ENCODE results near the gene UBAP2. TPM values are rescaled to one million over a fixed set of nuclear protein-coding genes. Genes with fewer than 3 reads are reported as not detected.

Gene UBAP2
- total RNA-seq, 1 experiment from 2014 or later, result 33.4 TPM

DNA sequence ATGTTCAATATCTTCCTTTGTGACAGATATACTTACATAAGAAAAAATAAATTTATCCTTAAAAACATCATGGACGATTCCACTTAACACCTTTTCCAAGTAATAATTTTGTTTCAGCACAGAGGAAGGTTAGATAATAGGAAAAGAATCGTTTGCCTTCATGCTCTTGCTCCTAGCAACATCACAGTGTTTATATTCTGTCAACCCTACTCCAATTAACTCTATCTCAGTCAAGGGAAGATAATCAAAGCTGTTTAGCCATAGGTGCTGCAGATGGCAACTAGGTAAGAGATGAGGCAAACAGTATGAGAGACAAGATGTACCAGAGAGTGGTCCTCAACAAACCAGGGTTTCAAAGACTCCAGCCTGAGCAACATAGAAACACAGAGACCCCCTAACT lies 55.6 kb downstream of the UBAP2 start:
- no TSS peak for BruUV-seq (replicated peaks)
- no peak for DNase-seq (ENCODE audit: unreplicated experiment)
- Mint-ChIP-seq H3K27me3 (ENCODE audit: insufficient read depth, unreplicated experiment) (no peaks in the 10 kb centered on the region), H3K36me3 (ENCODE audit: insufficient read depth, unreplicated experiment) (peaks cover 71% of the 10 kb centered on the region), H3K4me1 (ENCODE audit: insufficient read depth, unreplicated experiment) (peaks cover 8% of the 10 kb centered on the region), H3K9me3 (ENCODE audit: unreplicated experiment) (no peaks in the 10 kb centered on the region), H3K4me3 (ENCODE audit: unreplicated experiment) (no peak overlapping the region), H3K27ac (ENCODE audit: low read depth, unreplicated experiment) (no peak overlapping the region)
- intact Hi-C loops (cut with micrococcal nuclease), result no loop called here
- ChIA-PET POLR2A (no interaction called here), CTCF (interaction anchor here (0.6 to 2.7 kb wide), 3 partner anchors 11 to 76 kb away, joined by 3 to 8 read pairs (median 6); no protein-coding TSS in a partner anchor)
- TF ChIP-seq, protein P1, sequence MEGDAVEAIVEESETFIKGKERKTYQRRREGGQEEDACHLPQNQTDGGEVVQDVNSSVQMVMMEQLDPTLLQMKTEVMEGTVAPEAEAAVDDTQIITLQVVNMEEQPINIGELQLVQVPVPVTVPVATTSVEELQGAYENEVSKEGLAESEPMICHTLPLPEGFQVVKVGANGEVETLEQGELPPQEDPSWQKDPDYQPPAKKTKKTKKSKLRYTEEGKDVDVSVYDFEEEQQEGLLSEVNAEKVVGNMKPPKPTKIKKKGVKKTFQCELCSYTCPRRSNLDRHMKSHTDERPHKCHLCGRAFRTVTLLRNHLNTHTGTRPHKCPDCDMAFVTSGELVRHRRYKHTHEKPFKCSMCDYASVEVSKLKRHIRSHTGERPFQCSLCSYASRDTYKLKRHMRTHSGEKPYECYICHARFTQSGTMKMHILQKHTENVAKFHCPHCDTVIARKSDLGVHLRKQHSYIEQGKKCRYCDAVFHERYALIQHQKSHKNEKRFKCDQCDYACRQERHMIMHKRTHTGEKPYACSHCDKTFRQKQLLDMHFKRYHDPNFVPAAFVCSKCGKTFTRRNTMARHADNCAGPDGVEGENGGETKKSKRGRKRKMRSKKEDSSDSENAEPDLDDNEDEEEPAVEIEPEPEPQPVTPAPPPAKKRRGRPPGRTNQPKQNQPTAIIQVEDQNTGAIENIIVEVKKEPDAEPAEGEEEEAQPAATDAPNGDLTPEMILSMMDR (IDR thresholded peaks at IDR 0.05; ENCODE audit: unreplicated experiment), result no peak

- peaks cover 8% of the 10 kb centered on the region for H3K4me1 Mint-ChIP-seq (ENCODE audit: insufficient read depth, unreplicated experiment)
- intact Hi-C loops (cut with micrococcal nuclease), result no loop called here
- no peak overlapping the region for H3K27ac Mint-ChIP-seq (ENCODE audit: low read depth, unreplicated experiment)
- H3K4me3 Mint-ChIP-seq (ENCODE audit: unreplicated experiment), result no peak overlapping the region
- peaks cover 68% of the 10 kb centered on the region for H3K36me3 Mint-ChIP-seq (ENCODE audit: insufficient read depth, unreplicated experiment)
- ChIA-PET CTCF (interaction anchor here (0.6 to 2.7 kb wide), 6 partner anchors 10 to 360 kb away, joined by 3 to 9 read pairs (median 6); no protein-coding TSS in a partner anchor), POLR2A (no interaction called here)
- no peaks in the 10 kb centered on the region for H3K9me3 Mint-ChIP-seq (ENCODE audit: unreplicated experiment)
- TF ChIP-seq, protein P1 (IDR thresholded peaks at IDR 0.05; ENCODE audit: unreplicated experiment), result no peak
- H3K27me3 Mint-ChIP-seq (ENCODE audit: insufficient read depth, unreplicated experiment), result no peaks in the 10 kb centered on the region
- no peak for DNase-seq (ENCODE audit: unreplicated experiment)
- BruUV-seq (replicated peaks), result no TSS peak
These were observed 56.1 kb downstream of the UBAP2 start for GRCh38 chr9:33992632-33993031.

GRCh38 chr9:33988219-33988890 lies 60.3 kb downstream of the UBAP2 start:
- Mint-ChIP-seq H3K27me3 (ENCODE audit: insufficient read depth, unreplicated experiment) (no peaks in the 10 kb centered on the region), H3K27ac (ENCODE audit: low read depth, unreplicated experiment) (no peak overlapping the region), H3K4me3 (ENCODE audit: unreplicated experiment) (no peak overlapping the region), H3K9me3 (ENCODE audit: unreplicated experiment) (no peaks in the 10 kb centered on the region), H3K36me3 (ENCODE audit: insufficient read depth, unreplicated experiment) (peaks cover 67% of the 10 kb centered on the region), H3K4me1 (ENCODE audit: insufficient read depth, unreplicated experiment) (peaks cover 8% of the 10 kb centered on the region)
- ChIA-PET POLR2A (interaction anchor here (0.8 kb wide), 1 partner anchor 20 kb away, joined by 3 read pairs; no protein-coding TSS in a partner anchor), CTCF (interaction anchor here (0.6 to 1.3 kb wide), 3 partner anchors 86 to 529 kb away, joined by 3 to 5 read pairs (median 4); no protein-coding TSS in a partner anchor)
- TF ChIP-seq, protein P1 (IDR thresholded peaks at IDR 0.05; ENCODE audit: unreplicated experiment), result no peak
- peak; percentile 68 for DNase-seq (ENCODE audit: unreplicated experiment)
- no TSS peak for BruUV-seq (replicated peaks)
- intact Hi-C loops (cut with micrococcal nuclease), result no loop called here

DNA sequence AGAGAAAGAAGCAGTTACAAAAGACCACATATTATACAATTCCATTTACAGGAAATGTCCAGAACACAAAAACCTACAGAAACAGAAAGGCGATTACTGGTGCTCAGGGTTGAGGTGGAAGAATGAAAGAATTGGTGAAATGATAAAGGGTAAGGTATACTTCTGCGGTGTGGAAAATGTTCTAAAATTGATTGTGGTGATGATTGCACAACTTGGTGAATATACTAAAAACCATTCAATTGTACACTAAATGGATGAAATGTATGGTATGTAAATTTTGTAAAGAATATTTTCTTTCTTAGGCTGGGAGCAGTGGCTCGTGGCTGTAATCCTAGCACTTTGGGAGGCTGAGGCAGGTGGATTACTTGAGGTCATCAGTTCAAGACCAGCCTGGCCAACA lies 72.3 kb downstream of the UBAP2 start:
- no peak for DNase-seq (ENCODE audit: unreplicated experiment)
- TF ChIP-seq, protein P1 (IDR thresholded peaks at IDR 0.05; ENCODE audit: unreplicated experiment), result no peak
- peaks cover 63% of the 10 kb centered on the region for H3K36me3 Mint-ChIP-seq (ENCODE audit: insufficient read depth, unreplicated experiment)
- H3K9me3 Mint-ChIP-seq (ENCODE audit: unreplicated experiment), result no peaks in the 10 kb centered on the region
- H3K4me3 Mint-ChIP-seq (ENCODE audit: unreplicated experiment), result no peak overlapping the region
- no peaks in the 10 kb centered on the region for H3K27me3 Mint-ChIP-seq (ENCODE audit: insufficient read depth, unreplicated experiment)
- no peak overlapping the region for H3K27ac Mint-ChIP-seq (ENCODE audit: low read depth, unreplicated experiment)
- H3K4me1 Mint-ChIP-seq (ENCODE audit: insufficient read depth, unreplicated experiment), result no peaks in the 10 kb centered on the region
- intact Hi-C loops (cut with micrococcal nuclease), result no loop called here
- CTCF ChIA-PET, result no interaction called here
- no TSS peak for BruUV-seq (replicated peaks)
- POLR2A ChIA-PET, result no interaction called here

Measured in MCF 10A (cell line).